Esophagus muscularis mucosa (tissue), 3 donors: ENCODE results near the gene PLEKHG3.

ENCODE experiments used
- CTCF ChIP-seq, 3 experiments: fragments of 200-600 bp in 2 of 3; fragments of 450-650 bp in 1 of 3; sonication (generic) in 2 of 3; IDR thresholded peaks; one replicate each; pipeline ENCODE4 v1.5.1; 2017 to 2019; ENCODE audit warnings: antibody characterized with exemption in 3 of 3, mild to moderate bottlenecking in 2 of 3, moderate library complexity in 1 of 3
- POLR2AphosphoS5 ChIP-seq, 2 donors: sonication (generic); formaldehyde crosslinking; IDR thresholded peaks; one replicate each; pipeline ENCODE4 v1.6.1; 2017; ENCODE audit warnings: antibody characterized with exemption in 2 of 2

DNA sequence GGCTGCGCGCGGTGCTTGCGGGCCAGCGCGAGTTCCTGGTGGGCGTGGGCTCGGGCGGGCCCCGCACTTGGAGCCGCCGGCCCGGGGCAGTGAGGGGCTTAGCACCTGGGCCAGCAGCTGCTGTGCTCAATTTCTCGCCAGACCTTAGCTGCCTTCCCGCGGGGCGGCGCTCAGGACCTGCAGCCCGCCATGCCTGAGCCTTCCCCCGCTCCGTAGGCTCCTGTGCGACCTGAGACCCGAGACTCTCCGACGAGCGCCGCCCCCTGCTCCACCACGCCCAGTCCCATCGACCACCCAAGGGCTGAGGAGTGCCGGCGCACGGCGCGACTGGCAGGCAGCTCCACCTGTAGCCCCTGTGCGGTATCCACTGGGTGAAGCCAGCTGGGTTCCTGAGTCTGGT, 46.0 kb upstream of the PLEKHG3 start:
- no peak for TF ChIP-seq CTCF (IDR thresholded peaks at IDR 0.05)
- TF ChIP-seq POLR2AphosphoS5 (IDR thresholded peaks at IDR 0.05) = no peak
